Measurements from ENCODE around the gene RDM1.

Gene RDM1

DNA sequence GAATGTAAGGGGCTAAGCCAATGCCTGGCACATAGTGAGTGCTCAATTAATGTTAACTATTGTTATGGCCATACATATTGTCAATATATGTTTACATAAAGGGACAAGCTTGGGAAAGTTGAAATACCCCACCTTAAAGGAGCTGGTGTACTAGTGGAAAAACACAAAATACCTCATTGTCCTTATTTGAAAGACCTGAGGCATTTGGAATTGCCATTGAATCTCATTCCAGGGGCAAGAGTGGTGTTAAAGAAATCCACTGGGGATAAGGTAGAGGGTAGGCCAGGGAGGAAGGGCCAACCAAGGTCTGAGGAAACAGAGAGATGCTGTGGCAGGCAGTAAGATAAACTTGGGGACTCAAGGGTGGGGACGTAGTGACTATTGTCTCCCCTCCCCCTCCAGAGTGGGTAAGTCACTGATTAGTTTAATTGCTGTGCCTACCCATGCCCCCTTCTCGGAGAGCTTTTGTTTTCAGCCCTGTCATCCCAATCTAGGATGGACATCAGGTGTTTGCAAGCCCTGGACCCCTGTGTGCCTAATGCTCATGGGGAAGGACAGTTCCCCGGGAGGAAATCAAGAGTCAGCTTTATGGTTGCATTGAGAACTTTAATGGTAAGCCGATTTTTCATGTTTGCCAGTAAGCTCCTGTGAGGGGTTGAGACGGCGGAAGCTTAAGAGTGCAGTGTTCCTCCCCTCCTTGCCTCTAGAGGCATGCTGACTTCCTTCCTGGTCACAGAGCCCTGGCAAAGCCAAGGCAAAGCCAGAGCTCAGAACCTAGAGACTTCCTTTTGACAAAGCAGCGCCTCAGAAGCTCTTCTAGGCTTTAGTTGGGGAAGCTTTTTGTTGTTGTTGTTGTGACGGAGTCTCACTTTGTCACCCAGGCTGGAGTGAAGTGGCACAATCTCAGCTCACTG lies 59.4 kb downstream of the RDM1 start:
- DNase-seq (ENCODE audit: low spot score) = no peak

- DNase-seq (ENCODE audit: low spot score) = no peak
Measured at GRCh38 chr17:35868737-35869136, 61.8 kb downstream of the RDM1 start, which contains the start of gene HEATR9. Gene HEATR9, minus strand, starts transcription at chr17:35868891. Its CDS starts 149 bp downstream, at chr17:35868742.
